DMS53 treated with DMSO at 0.1 percent for 48 hours (cell line): ENCODE results near the gene TMEM273.

ENCODE experiments used
- DNase-seq: peaks from one replicate; lab custom pipeline; 2025; ENCODE audit not compliant: unreplicated experiment; lab: John Stamatoyannopoulos, UW

TMEM273 gene

GRCh38 chr10:49143249-49143648, 44.9 kb downstream of the TMEM273 start:
- no peak for DNase-seq

GRCh38 chr10:49141541-49142332, 46.5 kb downstream of the TMEM273 start:
- DNase-seq: no peak

DNA sequence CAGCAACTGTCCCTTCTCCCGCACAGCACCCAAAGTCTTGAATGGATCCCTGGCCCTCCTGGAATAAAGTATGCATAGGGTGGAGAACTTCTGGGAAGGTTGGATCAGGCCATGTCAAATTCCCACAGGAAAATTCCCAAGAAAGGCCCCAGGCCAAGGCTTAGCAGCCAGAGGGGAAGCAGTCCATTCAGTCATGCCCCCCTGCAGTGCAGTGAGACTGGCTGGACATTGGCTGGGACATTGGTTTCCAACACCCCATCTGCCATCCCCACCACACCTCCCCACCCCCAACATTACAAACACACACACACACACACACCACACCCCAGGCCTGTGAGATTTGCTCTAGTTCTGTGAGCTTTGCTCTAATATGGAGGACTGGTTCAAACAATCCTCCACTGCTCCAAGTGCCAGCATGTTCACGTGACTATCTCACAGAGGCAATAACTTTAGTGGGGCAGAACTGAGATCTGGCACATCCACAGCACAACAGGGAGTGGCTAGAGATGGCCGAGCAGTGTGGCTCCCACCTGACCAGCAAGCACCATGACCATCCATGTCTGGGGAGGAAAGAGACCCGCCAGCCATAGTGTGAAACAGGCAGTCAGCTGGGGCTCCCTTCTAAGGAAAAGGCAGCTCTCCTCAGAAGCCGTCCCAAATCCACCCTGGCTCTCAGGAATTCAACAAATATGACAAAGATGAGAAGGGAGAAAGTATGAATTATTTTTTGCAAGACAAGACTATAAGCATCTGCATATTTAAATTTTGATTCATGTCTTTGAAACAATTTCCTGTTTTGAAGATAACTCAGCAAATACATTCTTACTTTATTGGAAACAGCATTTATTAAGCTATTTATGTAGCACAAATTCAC, 47.6 kb downstream of the TMEM273 start:
- DNase-seq: no peak

DNA sequence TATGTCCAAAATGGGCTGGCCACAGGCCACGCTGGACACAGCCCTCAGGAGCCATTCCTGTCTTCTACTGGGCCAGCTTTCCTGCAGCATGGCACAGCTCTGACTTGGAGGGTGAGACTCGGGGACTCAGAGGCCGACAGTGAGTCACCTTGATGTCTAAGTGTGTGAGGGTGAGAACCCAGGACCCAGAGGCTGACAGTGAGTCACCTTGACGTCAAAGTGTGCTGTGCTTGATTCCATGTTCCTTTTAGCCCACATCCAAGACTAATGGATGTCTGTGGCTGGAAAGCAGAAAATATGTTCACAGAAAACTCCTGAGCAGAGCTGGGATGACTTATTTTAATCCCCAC, 48.4 kb downstream of the TMEM273 start:
- no peak for DNase-seq

DNA sequence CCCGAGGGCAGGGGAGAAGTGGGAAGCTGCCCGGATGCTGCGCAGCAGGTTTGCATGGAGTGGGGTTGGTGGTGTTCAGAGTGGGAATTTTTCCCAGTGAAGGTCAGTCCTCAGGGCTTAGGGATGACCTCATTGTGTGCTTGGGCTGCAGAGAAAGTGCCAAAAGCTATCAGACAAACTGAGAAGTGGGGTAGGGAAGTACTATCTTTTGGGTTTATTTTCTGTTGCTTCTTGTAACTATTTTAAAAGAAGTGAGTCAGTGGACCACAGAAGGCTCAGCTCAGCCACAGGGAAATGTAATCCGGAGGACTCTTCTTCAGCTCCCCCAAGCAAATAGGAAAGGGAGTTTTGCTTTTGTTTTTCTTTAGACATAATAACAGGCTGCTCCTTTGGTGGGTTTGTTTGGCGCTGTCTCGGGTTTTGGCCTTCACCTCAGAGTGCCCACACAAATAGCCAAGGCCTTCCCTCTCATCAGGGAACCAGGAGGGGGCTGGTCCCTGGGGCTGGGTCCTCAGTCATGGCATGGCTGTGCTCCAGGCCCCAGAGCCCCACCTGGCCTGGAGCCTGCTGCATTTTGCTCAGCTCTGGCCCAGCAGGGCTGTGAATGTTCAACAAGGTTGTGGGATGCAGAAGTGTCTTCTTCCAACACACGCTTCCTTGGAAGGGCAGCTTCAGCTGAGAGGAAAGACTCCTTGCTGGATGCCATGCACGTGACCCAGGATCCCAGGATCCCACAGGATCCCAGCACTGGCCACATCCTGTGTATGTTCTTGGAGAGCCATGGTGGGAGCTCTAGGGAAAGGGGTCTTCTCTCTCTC, 49.0 kb downstream of the TMEM273 start:
- DNase-seq: no peak

DNA sequence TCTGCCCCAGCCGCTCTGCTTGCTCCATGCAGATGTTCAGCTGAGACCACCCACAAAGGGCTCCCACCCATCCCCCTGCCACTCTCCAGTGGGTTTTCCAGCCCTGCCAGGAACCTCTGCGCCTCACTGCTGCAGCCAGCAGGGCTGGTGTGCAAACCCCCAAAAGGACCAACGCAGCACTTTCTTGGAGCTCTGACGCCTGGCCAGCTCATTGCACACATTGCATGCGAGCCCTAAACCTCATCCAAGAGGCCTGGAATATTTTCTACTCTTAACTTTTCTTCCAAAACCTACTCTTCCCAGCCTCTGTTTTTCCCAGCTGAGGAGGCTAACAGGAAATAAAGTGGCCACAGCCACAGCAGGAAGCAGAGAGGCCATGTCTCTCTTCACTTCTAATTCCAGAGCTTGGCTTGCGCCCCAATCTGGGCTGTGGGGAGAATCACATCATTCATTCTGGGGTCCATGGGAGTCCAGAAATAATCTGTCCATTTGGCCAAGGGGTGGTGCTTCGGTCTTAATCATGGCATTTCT, 49.8 kb downstream of the TMEM273 start:
- no peak for DNase-seq

- DNase-seq: no peak
Measured at GRCh38 chr10:49136525-49136924, 51.7 kb downstream of the TMEM273 start.

DNA sequence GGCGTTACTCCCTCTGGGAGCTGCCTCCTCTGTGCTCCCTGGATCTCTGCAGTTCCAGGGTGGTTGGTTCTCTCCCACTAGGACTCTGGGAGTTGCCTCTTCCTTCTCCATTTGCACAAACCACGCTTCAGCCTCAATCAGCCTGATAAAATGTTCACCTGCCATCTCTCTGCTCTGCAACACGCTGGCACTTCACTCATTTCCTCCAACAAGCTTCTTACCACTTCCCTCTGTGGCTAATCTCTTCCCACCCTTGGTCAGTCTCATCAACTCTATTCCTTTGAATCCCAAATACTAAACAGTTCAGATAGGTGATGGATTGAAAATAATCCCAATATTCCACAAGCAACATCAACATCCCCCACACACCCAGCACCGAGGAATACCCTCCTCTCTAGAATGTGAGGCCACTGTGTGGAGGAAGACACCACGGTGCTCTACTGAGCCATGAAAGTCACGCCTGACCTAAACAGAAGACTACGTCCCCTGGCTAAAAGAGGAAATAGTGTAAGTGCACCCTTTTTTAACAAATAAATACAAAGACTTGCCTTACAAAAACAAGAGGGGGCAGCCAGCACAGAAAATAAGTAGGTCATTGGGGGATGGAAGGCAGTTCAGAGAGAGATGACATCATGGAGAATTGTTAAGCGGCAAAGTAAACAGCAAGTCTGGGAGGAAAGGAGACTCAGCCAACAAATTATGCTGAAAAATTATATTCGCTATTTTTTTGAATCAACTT, 52.4 kb downstream of the TMEM273 start:
- no peak for DNase-seq

- DNase-seq: no peak
Measured at GRCh38 chr10:49134327-49134726, 53.9 kb downstream of the TMEM273 start.

DNA sequence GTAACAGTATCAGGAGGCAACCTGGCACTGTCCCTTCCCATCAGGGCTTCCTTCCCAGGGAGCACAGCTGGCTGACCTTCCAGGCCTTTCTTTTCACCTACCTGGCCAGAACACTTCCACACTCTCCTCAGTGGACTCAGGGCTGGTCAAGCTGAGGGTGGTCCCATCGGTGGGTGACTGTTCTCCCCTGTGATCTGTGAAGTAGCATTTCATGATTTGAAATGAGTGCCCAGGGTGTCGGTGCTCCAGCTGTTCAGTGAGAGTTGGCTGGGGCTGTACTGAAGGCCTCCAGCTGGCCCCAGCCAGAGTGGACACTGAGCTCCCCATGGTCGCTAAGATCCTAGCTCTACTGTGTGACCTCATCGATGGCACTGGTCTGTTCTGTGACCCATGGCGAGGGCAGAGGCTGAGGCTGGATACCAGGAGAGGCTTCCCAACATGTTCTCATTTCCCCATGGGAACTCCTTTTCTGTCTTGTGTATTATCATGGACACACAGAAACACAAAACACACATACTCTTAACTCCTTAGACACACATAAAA, 54.4 kb downstream of the TMEM273 start, which contains the start of gene FAM170B:
FAM170B (minus strand) TSS at position 316 of the 543 bp plus-strand sequence; CDS start at position 213, 103 bp downstream.
- DNase-seq: no peak

DNA sequence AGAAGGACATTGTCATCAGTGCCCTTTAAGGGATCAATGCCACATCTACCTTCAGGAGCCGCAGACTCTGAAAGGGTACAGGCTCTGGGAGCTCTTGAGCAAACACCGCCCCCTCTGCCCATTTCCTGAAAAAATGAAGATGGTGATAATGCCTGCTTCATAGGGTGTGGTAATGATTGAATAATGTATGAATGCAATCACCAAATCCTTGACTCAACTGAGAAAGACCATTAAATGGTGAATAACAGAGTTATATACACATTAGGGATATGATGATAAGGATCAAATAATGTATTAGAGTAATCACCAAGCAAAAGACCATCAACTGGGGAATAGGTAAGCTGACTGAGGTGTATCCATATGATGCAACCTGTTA, 55.8 kb downstream of the TMEM273 start:
- DNase-seq: no peak

- DNase-seq: no peak
Measured at GRCh38 chr10:49131507-49132361, 56.5 kb downstream of the TMEM273 start.

- no peak for DNase-seq
Measured at GRCh38 chr10:49129376-49129775, 58.8 kb downstream of the TMEM273 start.

- DNase-seq: no peak
Measured at GRCh38 chr10:49128854-49129253, 59.3 kb downstream of the TMEM273 start.

DNA sequence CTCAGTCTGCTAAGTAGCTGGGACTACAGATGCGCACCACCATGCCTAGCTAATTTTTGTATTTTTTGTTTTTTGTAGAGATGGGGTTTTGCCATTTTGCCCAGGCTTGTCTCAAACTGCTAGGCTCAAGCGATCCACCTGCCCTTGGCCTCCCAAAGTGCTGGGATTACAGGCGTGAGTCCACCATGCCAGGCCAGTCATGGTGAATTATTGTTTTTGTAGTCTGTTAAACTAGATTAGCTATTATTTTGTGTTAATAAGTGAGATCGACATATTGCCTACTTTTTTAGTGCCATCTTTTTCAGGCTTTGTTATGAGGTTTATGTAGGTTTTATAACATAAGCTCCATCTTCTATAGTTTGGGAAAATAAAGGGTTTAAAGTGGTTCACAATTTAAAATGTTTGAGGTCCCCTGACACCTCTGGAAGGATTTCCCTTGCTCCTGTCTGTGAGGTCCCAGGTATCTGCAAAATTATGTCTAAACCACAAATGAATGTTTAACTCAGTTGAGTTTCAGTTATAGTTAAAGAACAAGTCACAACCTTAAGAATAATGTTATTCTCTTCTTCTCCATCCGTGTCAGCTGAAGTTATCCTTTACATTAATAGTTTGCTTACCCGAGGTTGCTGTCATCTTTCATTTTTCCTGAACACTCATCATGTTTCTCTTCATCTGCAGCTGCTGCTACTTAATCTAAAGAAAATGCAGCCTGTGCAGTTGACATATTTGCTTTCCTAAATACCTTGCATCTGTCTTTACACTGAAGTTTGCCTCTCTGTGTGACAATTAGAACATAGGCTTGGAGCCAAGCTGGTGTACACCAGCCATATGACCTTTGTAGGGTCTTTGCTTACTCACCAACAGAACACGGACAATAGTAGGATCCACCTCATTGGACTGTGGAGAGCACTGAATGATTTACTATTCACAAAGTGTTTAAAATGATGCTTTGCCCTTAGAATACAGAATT, 63.9 kb downstream of the TMEM273 start:
- DNase-seq: no peak

DNA sequence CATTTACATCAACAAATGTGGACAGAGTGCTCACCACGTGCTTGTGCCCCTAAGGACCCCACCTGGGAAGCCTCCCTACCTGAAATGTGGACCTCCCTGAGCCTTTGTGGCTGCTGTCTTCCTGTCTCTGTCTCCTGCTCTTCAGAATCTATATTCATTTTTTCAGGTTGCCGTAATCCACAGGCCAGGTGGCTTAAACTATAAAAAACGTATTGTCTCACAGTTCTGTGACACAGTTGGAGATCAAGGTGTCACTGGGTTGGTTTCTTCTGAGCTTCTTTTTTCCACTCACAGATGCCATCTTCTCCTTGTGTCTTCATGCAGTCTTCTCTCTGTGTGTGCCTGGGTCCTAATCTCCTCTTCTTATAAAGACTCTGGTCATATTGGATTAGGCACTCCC, 67.3 kb downstream of the TMEM273 start:
- no peak for DNase-seq

- no peak for DNase-seq
Measured at GRCh38 chr10:49119746-49120145, 68.4 kb downstream of the TMEM273 start.

DNA sequence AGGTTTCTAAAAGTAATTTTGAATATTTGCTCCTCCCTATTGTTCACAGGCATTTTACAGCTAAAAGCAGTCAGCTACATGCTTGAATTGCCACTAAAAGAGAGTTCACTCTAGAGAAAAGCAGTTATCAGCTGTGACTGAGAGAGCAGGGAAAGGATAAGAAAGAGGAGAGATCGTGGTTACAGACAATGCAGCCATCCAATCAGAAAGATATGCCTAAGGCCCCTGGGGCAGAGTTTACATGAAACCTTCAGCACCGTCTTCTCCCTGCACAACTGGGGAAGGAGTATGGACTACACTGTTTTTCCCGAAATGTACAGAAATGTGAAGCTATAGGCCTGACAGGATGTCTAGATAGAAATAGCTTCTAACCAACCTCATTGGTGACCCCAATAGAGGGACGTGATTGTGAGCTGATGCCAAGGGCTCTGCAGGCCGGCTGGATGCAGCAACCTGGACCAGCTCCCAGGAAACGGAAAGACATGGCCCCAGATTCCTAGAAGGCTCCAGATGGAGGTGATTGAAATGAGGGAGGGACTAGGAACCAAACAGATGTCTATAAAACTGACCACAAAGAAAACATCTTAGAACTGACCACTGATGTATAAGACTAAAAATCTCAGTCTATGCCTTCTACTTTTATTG, 69.6 kb downstream of the TMEM273 start:
- no peak for DNase-seq
